Nephron progenitor cell (in vitro differentiated cells): ENCODE data around the gene RPS21.

Experiments
- DNase-seq: peaks from one replicate; pipeline ENCODE4 v3.0.0; 2021
- H3K27ac Mint-ChIP-seq: 2 replicates; pipeline ENCODE4 v1.8.0; 2021; ENCODE audit warnings: mild to moderate bottlenecking, moderate library complexity, mixed read lengths
- H3K27me3 Mint-ChIP-seq: 2 replicates; pipeline ENCODE4 v1.8.0; 2021; ENCODE audit warnings: mild to moderate bottlenecking, low read depth, mixed read lengths; ENCODE audit not compliant: poor library complexity
- H3K36me3 Mint-ChIP-seq: 2 replicates; pipeline ENCODE4 v1.8.0; 2021; ENCODE audit warnings: low read depth, mixed read lengths
- H3K4me1 Mint-ChIP-seq: 2 replicates; pipeline ENCODE4 v1.8.0; 2021; ENCODE audit warnings: mixed read lengths
- H3K4me3 Mint-ChIP-seq: 2 replicates; pipeline ENCODE4 v1.8.0; 2021; ENCODE audit warnings: mild to moderate bottlenecking, moderate library complexity, mixed read lengths
- H3K9me3 Mint-ChIP-seq: 2 replicates; pipeline ENCODE4 v1.8.0; 2021; ENCODE audit warnings: mild to moderate bottlenecking, moderate library complexity, mixed read lengths
- TF ChIP-seq, protein P1 (sequence below): fragments of 200-600 bp; sonication (generic); IDR thresholded peaks from 2 replicates; pipeline ENCODE4 v1.5.0; 2021; ENCODE audit warnings: antibody characterized with exemption

Gene RPS21

DNA sequence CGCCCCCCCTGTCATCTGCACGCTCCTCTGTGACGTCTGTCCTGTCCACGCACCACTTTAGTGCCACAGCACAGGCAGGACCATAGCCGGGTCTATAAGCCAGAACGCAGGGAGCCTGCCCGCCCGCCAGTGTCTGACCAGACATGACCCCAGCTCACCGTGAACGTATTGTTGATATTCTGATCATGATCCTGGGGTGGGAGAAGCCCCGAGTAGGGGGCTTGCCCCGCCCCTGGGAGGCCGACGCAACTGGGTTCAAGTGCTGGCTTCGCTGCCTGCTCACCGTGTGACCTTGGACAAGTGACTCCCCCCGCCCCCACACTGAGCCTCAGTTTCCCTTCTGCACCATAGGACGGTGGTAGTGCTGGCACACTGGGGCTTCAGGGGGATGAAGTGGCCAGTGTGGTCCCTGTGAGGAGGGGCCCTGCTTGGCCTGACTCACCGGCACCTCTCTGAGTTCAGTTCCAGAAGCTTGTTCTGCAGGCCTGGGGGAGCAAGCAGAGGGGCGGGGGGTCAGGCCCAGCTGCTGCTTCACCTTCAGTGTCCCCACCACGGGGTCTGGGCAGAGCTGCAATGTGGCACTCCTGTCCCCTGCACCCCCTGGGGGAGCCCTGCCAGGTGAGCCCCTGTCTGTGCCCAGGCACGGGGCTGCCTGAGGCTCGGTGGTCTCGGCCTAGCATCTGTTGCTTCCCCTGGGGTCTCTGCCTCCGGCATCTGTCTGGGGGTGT lies 31.2 kb downstream of the RPS21 start:
- no peaks in the 10 kb centered on the region for H3K36me3 Mint-ChIP-seq
- no peak overlapping the region for H3K4me3 Mint-ChIP-seq
- H3K4me1 Mint-ChIP-seq, result peaks cover 20% of the 10 kb centered on the region
- no peak overlapping the region for H3K27ac Mint-ChIP-seq
- H3K27me3 Mint-ChIP-seq, result peaks cover 10% of the 10 kb centered on the region
- no peaks in the 10 kb centered on the region for H3K9me3 Mint-ChIP-seq
- TF ChIP-seq, protein P1, sequence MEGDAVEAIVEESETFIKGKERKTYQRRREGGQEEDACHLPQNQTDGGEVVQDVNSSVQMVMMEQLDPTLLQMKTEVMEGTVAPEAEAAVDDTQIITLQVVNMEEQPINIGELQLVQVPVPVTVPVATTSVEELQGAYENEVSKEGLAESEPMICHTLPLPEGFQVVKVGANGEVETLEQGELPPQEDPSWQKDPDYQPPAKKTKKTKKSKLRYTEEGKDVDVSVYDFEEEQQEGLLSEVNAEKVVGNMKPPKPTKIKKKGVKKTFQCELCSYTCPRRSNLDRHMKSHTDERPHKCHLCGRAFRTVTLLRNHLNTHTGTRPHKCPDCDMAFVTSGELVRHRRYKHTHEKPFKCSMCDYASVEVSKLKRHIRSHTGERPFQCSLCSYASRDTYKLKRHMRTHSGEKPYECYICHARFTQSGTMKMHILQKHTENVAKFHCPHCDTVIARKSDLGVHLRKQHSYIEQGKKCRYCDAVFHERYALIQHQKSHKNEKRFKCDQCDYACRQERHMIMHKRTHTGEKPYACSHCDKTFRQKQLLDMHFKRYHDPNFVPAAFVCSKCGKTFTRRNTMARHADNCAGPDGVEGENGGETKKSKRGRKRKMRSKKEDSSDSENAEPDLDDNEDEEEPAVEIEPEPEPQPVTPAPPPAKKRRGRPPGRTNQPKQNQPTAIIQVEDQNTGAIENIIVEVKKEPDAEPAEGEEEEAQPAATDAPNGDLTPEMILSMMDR, result no peak
- no peak for DNase-seq

DNA sequence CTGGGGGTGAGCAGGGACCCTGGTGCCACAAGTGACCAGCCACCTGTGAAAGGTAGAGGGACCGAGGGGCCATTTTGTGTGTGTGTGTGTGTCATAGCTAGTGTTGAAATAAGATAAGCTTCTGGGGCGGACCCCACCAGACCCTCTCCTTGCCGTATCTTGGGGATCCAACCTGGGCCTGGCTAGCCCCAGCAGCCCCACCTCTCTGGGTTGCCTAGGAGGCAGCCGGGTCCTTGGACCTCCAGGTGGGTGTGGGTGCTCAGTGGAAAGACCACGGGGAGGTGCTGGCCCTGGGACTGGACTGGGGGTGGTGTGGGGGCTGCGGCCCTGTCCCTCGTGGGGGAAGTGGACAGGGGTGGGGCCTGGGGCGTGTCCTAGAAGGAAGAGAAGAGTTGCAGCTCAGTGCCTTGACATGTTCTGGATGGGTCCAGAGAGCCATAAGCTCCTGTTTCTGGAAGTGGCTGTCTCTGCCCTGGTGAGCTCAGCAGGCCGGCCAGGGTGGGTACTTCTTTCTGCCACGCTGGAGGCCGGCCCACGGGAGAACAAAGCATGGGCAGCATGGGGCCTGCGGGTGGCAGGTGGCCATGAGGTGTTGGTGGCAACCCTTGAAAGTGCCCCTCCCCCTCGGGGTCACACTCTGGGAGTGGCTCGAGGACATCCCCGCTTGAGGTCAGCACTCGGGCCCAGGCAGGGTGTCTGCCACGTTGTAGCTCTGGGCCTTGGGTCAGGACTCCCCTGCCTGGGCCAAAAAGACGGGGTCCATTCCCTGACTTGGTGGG lies 32.0 kb downstream of the RPS21 start:
- H3K4me3 Mint-ChIP-seq, result no peak overlapping the region
- no peaks in the 10 kb centered on the region for H3K9me3 Mint-ChIP-seq
- H3K36me3 Mint-ChIP-seq, result no peaks in the 10 kb centered on the region
- TF ChIP-seq, protein P1, result no peak
- no peak overlapping the region for H3K27ac Mint-ChIP-seq
- peaks cover 25% of the 10 kb centered on the region for H3K4me1 Mint-ChIP-seq
- peaks cover 10% of the 10 kb centered on the region for H3K27me3 Mint-ChIP-seq
- no peak for DNase-seq

DNA sequence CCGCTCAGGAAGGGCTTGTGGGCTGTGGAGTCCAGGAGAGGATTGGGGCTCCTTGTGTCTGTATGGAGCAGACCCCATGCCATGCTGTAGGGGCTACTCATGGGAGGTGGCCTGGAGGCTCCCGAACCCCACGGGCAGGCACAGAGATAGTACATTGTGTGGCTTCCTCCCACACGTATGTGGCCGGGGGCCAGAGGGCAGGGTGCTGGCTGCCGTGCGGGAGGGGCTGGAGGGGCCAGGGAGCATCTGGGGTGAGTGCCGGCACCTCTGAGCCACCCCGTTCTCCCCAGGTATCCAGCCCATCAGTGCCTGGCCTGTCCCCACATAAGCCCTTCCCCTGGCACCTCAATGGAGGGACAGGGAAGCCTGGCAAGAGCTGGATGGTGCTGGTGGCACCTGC lies 32.9 kb downstream of the RPS21 start:
- Mint-ChIP-seq H3K27ac (no peak overlapping the region), H3K9me3 (no peaks in the 10 kb centered on the region), H3K4me3 (no peak overlapping the region), H3K27me3 (peaks cover 13% of the 10 kb centered on the region), H3K36me3 (no peaks in the 10 kb centered on the region), H3K4me1 (peaks cover 31% of the 10 kb centered on the region)
- DNase-seq, result no peak
- TF ChIP-seq, protein P1, result no peak

DNA sequence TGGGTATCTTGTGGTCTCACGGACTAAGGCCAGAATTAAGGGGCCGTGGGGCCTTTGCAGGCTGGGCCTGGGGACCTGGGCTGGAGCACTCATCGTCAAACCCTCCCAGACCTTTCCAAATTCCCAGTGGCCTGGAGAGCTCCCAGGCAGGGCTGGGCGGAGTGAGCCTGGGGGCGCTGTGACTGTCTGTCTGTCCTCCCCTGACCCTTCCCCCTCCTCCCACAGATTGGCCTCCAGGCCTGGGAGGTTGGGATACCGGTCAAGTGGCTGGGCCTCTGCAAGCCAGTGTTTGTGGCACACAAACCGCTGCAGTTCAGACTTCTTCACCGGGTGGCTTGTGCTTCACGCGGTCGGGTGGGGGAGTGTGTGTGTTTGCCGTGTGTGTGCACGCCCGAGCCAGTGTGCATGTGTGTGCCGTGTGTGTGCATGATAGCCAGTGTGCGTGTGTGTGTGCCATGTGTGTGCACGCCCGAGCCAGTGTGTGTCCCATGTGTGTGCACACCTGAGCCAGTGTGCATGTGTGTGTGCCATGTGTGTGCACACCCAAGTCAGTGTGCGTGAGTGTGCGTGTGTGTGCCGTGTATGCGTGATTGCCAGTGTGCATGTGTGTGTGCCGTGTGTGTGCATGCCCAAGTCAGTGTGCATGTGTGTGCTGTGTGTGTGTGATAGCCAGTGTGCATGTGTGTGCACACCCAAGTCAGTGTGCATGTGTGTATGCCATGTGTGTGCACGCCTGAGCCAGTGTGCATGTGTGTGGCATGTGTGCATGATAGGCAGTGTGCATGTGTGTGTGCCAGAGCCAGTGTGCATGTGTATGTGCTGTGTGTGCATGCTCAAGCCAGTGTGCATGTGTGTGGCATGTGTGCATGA lies 34.2 kb downstream of the RPS21 start:
- Mint-ChIP-seq H3K4me1 (peaks cover 39% of the 10 kb centered on the region), H3K9me3 (no peaks in the 10 kb centered on the region), H3K27me3 (peaks cover 13% of the 10 kb centered on the region), H3K36me3 (no peaks in the 10 kb centered on the region), H3K27ac (no peak overlapping the region), H3K4me3 (no peak overlapping the region)
- no peak for DNase-seq
- TF ChIP-seq, protein P1, result no peak

DNA sequence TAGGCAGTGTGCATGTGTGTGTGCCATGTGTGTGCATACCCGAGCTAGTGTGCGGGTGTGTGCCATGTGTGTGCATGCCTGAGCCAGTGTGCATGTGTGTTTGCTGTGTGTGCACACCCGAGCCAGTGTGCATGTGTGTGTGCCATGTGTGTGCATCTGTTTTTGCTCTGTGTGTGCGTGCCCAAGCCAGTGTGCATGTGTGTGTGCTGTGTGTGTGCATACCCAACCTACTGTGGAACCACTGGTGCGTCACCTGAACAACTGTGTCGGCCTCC lies 34.8 kb downstream of the RPS21 start:
- H3K9me3 Mint-ChIP-seq, result no peaks in the 10 kb centered on the region
- H3K4me1 Mint-ChIP-seq, result peaks cover 45% of the 10 kb centered on the region
- H3K36me3 Mint-ChIP-seq, result no peaks in the 10 kb centered on the region
- peaks cover 13% of the 10 kb centered on the region for H3K27me3 Mint-ChIP-seq
- no peak overlapping the region for H3K27ac Mint-ChIP-seq
- TF ChIP-seq, protein P1, result no peak
- no peak overlapping the region for H3K4me3 Mint-ChIP-seq
- no peak for DNase-seq
